CD14-positive monocyte (primary cell): Measurements from ENCODE around the gene RBM19. TPM values are rescaled to one million over a fixed set of nuclear protein-coding genes. Genes with fewer than 3 reads are reported as not detected.

Experiments used
- DNase-seq, 3 donors: peaks; one replicate each; pipeline ENCODE4 v3.0.0-alpha.2; 2011 to 2022
- H2AFZ ChIP-seq: 2 replicates; pipeline ENCODE4 v1.6.0; 2012; ENCODE audit warnings: mild to moderate bottlenecking, low read depth, low read length, inconsistent platforms; ENCODE audit not compliant: insufficient read depth, poor library complexity, severe bottlenecking
- H3K27ac ChIP-seq, 2 donors: 1 replicate in 1 of 2; 2 replicates in 1 of 2; pipeline ENCODE4 v1.5.1; 2012 to 2013; ENCODE audit warnings: low read length in 2 of 2, control low read depth in 1 of 2, inconsistent platforms in 1 of 2, low read depth in 1 of 2, mild to moderate bottlenecking in 1 of 2
- H3K27me3 ChIP-seq, 2 donors: one replicate each; pipeline versions ENCODE4 v1.6.0 to v1.6.1; 2011 to 2013; ENCODE audit warnings: low read length in 2 of 2; ENCODE audit not compliant: control insufficient read depth in 2 of 2, insufficient read depth in 2 of 2
- H3K36me3 ChIP-seq, 2 donors: replicated peaks in 1 of 2; 1 replicate in 1 of 2; 2 replicates in 1 of 2; pipeline versions ENCODE4 v1.5.1 to v1.6.1; 2012 to 2013; ENCODE audit warnings: low read length in 2 of 2, control low read depth in 1 of 2, inconsistent platforms in 1 of 2, mild to moderate bottlenecking in 1 of 2; ENCODE audit not compliant: insufficient read depth in 2 of 2, control insufficient read depth in 1 of 2
- H3K4me1 ChIP-seq, 2 donors: 1 replicate in 1 of 2; 2 replicates in 1 of 2; pipeline versions ENCODE4 v1.5.1 to v1.6.1; 2012 to 2013; ENCODE audit warnings: low read length in 2 of 2, control low read depth in 1 of 2, inconsistent platforms in 1 of 2, mild to moderate bottlenecking in 1 of 2, moderate library complexity in 1 of 2; ENCODE audit not compliant: insufficient read depth in 2 of 2, control insufficient read depth in 1 of 2
- H3K4me2 ChIP-seq: replicated peaks from 2 replicates; pipeline ENCODE3; 2012; ENCODE audit warnings: low read length, moderate library complexity, mild to moderate bottlenecking; ENCODE audit not compliant: poor library complexity, severe bottlenecking; ENCODE audit errors: extremely low read depth
- H3K4me3 ChIP-seq, 3 experiments: fragments of 200-600 bp in 1 of 3; sonication (generic) in 1 of 3; replicated peaks in 1 of 3; 1 replicate in 2 of 3; 2 replicates in 1 of 3; pipeline ENCODE4 v1.5.1; 2011 to 2013; ENCODE audit warnings: low read length in 3 of 3, mild to moderate bottlenecking in 3 of 3, control low read depth in 2 of 3, low read depth in 2 of 3, inconsistent platforms in 1 of 3, moderate library complexity in 1 of 3
- H3K79me2 ChIP-seq: 2 replicates; pipeline ENCODE4 v1.6.0; 2012; ENCODE audit warnings: mild to moderate bottlenecking, control low read depth, inconsistent platforms, low read length, moderate library complexity; ENCODE audit not compliant: insufficient read depth
- H3K9ac ChIP-seq: 2 replicates; pipeline ENCODE4 v1.6.0; 2017; ENCODE audit warnings: low read length, mild to moderate bottlenecking; ENCODE audit not compliant: insufficient read depth, poor library complexity, severe bottlenecking
- H3K9me3 ChIP-seq, 2 donors: replicated peaks in 1 of 2; 1 replicate in 1 of 2; 2 replicates in 1 of 2; pipeline versions ENCODE4 v1.5.1 to v1.6.1; 2012 to 2013; ENCODE audit warnings: low read length in 2 of 2, control low read depth in 1 of 2; ENCODE audit not compliant: control insufficient read depth in 1 of 2, insufficient read depth in 1 of 2
- H4K20me1 ChIP-seq: 2 replicates; pipeline ENCODE4 v1.6.0; 2012; ENCODE audit warnings: mild to moderate bottlenecking, low read length, control low read depth, moderate library complexity; ENCODE audit not compliant: insufficient read depth
- H3K27ac Mint-ChIP-seq, 7 donors: one replicate each; pipeline ENCODE4 v1.8.0; 2020; ENCODE audit warnings: mild to moderate bottlenecking in 7 of 7, mixed read lengths in 7 of 7, moderate library complexity in 6 of 7, inconsistent platforms in 2 of 7
- H3K27me3 Mint-ChIP-seq, 3 donors: one replicate each; pipeline ENCODE4 v1.8.0; 2021 to 2022; ENCODE audit warnings: low read depth in 3 of 3, mild to moderate bottlenecking in 3 of 3, mixed read lengths in 3 of 3, moderate library complexity in 3 of 3, inconsistent platforms in 1 of 3
- H3K36me3 Mint-ChIP-seq, 2 donors: one replicate each; pipeline ENCODE4 v1.8.0; 2020; ENCODE audit warnings: mixed read lengths in 2 of 2, inconsistent platforms in 1 of 2, mild to moderate bottlenecking in 1 of 2
- H3K4me1 Mint-ChIP-seq: one replicate; pipeline ENCODE4 v1.8.0; 2020; ENCODE audit warnings: mild to moderate bottlenecking, mixed read lengths
- H3K4me3 Mint-ChIP-seq, 2 donors: one replicate each; pipeline ENCODE4 v1.8.0; 2020; ENCODE audit warnings: mild to moderate bottlenecking in 2 of 2, mixed read lengths in 2 of 2, moderate library complexity in 1 of 2
- H3K9me3 Mint-ChIP-seq, 7 donors: one replicate each; pipeline ENCODE4 v1.8.0; 2020 to 2022; ENCODE audit warnings: mixed read lengths in 7 of 7, mild to moderate bottlenecking in 6 of 7, moderate library complexity in 6 of 7, inconsistent platforms in 2 of 7
- WGBS: methylation state at CpG from one replicate; pipeline ENCODE4 v1.1.5; 2013; ENCODE audit warnings: missing lambda C conversion rate; ENCODE audit not compliant: insufficient coverage; 5-methylcytosine and 5-hydroxymethylcytosine counted together
- intact Hi-C, 2 donors: fragments of 100-400 bp; cut with micrococcal nuclease; formaldehyde crosslinking; loops; one replicate each; pipeline versions ENCODE4 v1.15.0 to v1.15.1; 2023
- polyA plus RNA-seq, 3 donors: library from polyadenylated mRNA; depleted of rRNA in 1 of 3; unstranded in 2 of 3; stranded (reverse) in 1 of 3; fragments of 300-500 nt in 2 of 3; fragments of >200 nt in 1 of 3; fragmentation: Illumina TruSeq in 2 of 3; gene quantifications; 1 replicate in 2 of 3; 2 replicates in 1 of 3; pipeline ENCODE4 v1.2.3, GENCODE V29; 2012 to 2021
- TF ChIP-seq, protein P1 (sequence below): fragments of 200-600 bp; IDR thresholded peaks from one replicate; pipeline ENCODE4 v1.8.0; 2022; ENCODE audit warnings: antibody characterized with exemption, mild to moderate bottlenecking

RBM19 gene
- polyA plus RNA-seq, 3 donors: 2.1 to 30.4 (median 2.2) TPM

DNA sequence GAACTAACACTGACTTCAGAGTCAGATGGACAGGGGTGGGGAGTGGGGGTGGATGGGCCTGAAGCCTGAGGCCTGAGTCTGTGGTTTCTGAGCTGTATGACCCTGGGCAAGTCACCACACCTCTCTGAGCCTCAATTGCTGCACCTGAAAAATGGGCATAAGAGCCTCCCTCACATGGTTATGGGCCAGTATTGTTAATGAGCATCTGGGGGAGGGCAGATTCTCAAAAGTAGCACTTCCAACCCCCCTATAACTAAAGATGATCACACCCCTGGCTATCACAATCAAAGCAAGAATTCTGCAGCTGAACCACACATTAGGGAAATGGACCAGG lies 168.6 kb downstream of the RBM19 start:
- Histone ChIP-seq H3K36me3 (no peaks in the 10 kb centered on the region), H2AFZ (no peak overlapping the region), H3K79me2 (no peaks in the 10 kb centered on the region), H4K20me1 (no peaks in the 10 kb centered on the region), H3K27ac (no peak overlapping the region), H3K4me2 (no peak overlapping the region), H3K9ac (no peak overlapping the region), H3K9me3 (no peaks in the 10 kb centered on the region), H3K27me3 (no peaks in the 10 kb centered on the region), H3K4me3 (no peak overlapping the region), H3K4me1 (no peaks in the 10 kb centered on the region)
- intact Hi-C loops: no loop called here
- no peaks in the 10 kb centered on the region for H3K36me3 Mint-ChIP-seq
- no peak for DNase-seq
- no peaks in the 10 kb centered on the region for H3K4me1 Mint-ChIP-seq
- H3K27ac Mint-ChIP-seq: no peak overlapping the region
- H3K27me3 Mint-ChIP-seq: peaks cover 2 to 6% (median 4%) of the 10 kb centered on the region in 3 donors
- TF ChIP-seq, protein P1, sequence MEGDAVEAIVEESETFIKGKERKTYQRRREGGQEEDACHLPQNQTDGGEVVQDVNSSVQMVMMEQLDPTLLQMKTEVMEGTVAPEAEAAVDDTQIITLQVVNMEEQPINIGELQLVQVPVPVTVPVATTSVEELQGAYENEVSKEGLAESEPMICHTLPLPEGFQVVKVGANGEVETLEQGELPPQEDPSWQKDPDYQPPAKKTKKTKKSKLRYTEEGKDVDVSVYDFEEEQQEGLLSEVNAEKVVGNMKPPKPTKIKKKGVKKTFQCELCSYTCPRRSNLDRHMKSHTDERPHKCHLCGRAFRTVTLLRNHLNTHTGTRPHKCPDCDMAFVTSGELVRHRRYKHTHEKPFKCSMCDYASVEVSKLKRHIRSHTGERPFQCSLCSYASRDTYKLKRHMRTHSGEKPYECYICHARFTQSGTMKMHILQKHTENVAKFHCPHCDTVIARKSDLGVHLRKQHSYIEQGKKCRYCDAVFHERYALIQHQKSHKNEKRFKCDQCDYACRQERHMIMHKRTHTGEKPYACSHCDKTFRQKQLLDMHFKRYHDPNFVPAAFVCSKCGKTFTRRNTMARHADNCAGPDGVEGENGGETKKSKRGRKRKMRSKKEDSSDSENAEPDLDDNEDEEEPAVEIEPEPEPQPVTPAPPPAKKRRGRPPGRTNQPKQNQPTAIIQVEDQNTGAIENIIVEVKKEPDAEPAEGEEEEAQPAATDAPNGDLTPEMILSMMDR: no peak
- H3K9me3 Mint-ChIP-seq: no peaks in the 10 kb centered on the region
- no peak overlapping the region for H3K4me3 Mint-ChIP-seq

DNA sequence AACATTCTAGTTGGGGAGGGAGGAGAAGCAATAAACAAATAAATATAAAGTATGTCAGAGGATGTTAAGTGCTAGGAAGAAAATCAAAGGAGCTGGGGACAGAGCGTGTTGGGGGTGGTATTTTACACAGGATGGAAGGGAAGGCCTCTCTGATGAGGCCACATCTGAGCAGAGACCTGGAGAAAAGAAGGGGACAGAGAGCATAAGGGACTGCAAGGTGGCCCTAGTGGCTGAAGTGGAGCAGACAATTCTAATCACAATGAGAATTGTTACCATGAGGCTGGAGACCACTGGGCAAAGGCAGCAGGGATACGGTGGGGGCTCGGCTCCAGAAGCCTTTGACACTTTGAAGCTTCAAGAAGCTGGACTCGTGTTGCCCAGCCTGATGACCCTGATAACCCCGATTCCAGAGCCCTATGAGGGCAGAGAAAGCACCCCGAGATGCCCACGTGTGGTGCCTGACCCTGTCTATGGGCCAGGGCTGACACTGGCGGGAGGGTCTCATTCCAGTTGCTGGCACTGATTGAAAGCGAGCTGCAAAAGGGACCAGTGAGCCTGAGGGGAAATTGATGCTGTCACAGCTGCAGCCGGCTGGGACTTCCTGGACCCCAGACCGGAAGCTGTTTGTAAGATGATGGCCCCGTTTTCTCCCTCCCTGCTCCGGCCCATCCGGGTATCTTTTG lies 169.1 kb downstream of the RBM19 start:
- intact Hi-C loops: no loop called here
- no peaks in the 10 kb centered on the region for H3K36me3 Mint-ChIP-seq
- H3K9me3 Mint-ChIP-seq: no peaks in the 10 kb centered on the region
- Histone ChIP-seq H3K27ac (no peak overlapping the region), H3K79me2 (no peaks in the 10 kb centered on the region), H3K4me2 (no peak overlapping the region), H3K9me3 (no peaks in the 10 kb centered on the region), H3K27me3 (no peaks in the 10 kb centered on the region), H3K36me3 (no peaks in the 10 kb centered on the region), H3K9ac (no peak overlapping the region), H3K4me1 (no peaks in the 10 kb centered on the region), H2AFZ (no peak overlapping the region), H4K20me1 (no peaks in the 10 kb centered on the region), H3K4me3 (no peak overlapping the region)
- TF ChIP-seq, protein P1: no peak
- H3K27me3 Mint-ChIP-seq: peaks cover 2 to 8% (median 4%) of the 10 kb centered on the region in 3 donors
- no peak for DNase-seq
- no peak overlapping the region for H3K4me3 Mint-ChIP-seq
- WGBS: 73% methylated on average over 14 of the region's 14 CpGs
- no peak overlapping the region for H3K27ac Mint-ChIP-seq
- no peaks in the 10 kb centered on the region for H3K4me1 Mint-ChIP-seq
